OCI-LY3 (cell line): ENCODE results near the gene PGAP3.
A peak's percentile ranks its signal among the peaks of the same experiment; 100 is the strongest.

Source experiments
- H2AFZ ChIP-seq: fragments of 200-600, 300-600 bp; shearing (Covaris generic); 2 replicates; pipeline ENCODE4 v1.6.0; 2014; ENCODE audit warnings: antibody characterized with exemption, low read depth, low read length
- H3K27ac ChIP-seq: fragments of 200-600, 300-600 bp; sonication (generic); 2 replicates; pipeline ENCODE4 v1.5.1; 2014; ENCODE audit warnings: mild to moderate bottlenecking, low read length, moderate library complexity, mixed read lengths
- H3K27me3 ChIP-seq: fragments of 200-600, 300-600 bp; sonication (generic); 2 replicates; pipeline ENCODE4 v1.6.1; 2014; ENCODE audit warnings: low read depth, low read length, mixed read lengths
- H3K36me3 ChIP-seq: fragments of 200-600, 300-600 bp; sonication (generic); replicated peaks from 2 replicates; pipeline ENCODE3; 2014; ENCODE audit warnings: low read depth, low read length, mixed read lengths
- H3K4me1 ChIP-seq: fragments of 300-600, 200-600 bp; sonication (generic); 2 replicates; pipeline ENCODE4 v1.6.1; 2014; ENCODE audit warnings: low read length, mixed read lengths
- H3K4me2 ChIP-seq: fragments of 200-600, 300-600 bp; sonication (generic); 2 replicates; pipeline ENCODE4 v1.6.1; 2014; ENCODE audit warnings: low read length, mixed read lengths
- H3K4me3 ChIP-seq: fragments of 300-600, 200-600 bp; sonication (generic); 2 replicates; pipeline ENCODE4 v1.5.1; 2014; ENCODE audit warnings: antibody characterized with exemption, mild to moderate bottlenecking, low read length, moderate library complexity
- H3K79me2 ChIP-seq: fragments of 300-600, 200-600 bp; shearing (Covaris generic); 2 replicates; pipeline ENCODE4 v1.6.1; 2014; ENCODE audit warnings: mild to moderate bottlenecking, low read length, mixed read lengths
- H3K9ac ChIP-seq: fragments of 300-600, 200-600 bp; shearing (Covaris generic); 2 replicates; pipeline ENCODE4 v1.6.0; 2014; ENCODE audit warnings: mild to moderate bottlenecking, low read length, moderate library complexity
- H3K9me3 ChIP-seq: fragments of 200-600, 300-600 bp; shearing (Covaris generic); 2 replicates; pipeline ENCODE4 v1.6.1; 2014; ENCODE audit warnings: low read length, mixed read lengths; ENCODE audit not compliant: insufficient read depth
- H4K20me1 ChIP-seq: fragments of 200-600, 300-600 bp; sonication (generic); 2 replicates; pipeline ENCODE4 v1.6.1; 2016; ENCODE audit warnings: low read length, mixed read lengths; ENCODE audit not compliant: insufficient read depth
- EZH2phosphoT487 ChIP-seq: fragments of 200-600 bp; shearing (Covaris generic); IDR thresholded peaks from 2 replicates; pipeline ENCODE4 v1.6.1; 2018; ENCODE audit warnings: antibody characterized with exemption, mixed run types, low read depth
- TF ChIP-seq, protein P1 (sequence below): fragments of 200-600, 300-600 bp; sonication (generic); IDR thresholded peaks from 2 replicates; pipeline ENCODE4 v1.5.1; 2014; ENCODE audit warnings: antibody characterized with exemption, low read length, low read depth

The PGAP3 gene

GRCh38 chr17:39623356-39623950 lies 64.4 kb downstream of the PGAP3 start:
- Histone ChIP-seq H3K36me3 (no peaks in the 10 kb centered on the region), H3K9ac (peak overlapping the region; percentile 62), H3K27ac (peak overlapping the region; percentile 88), H3K79me2 (no peaks in the 10 kb centered on the region), H2AFZ (peak overlapping the region; percentile 40; the same call in 1 of the 2 replicates), H3K4me2 (peak overlapping the region; percentile 82), H3K27me3 (no peaks in the 10 kb centered on the region), H3K4me3 (peak overlapping the region; percentile 72), H3K4me1 (peaks cover 24% of the 10 kb centered on the region), H4K20me1 (no peaks in the 10 kb centered on the region), H3K9me3 (no peaks in the 10 kb centered on the region)
- TF ChIP-seq, protein P1, sequence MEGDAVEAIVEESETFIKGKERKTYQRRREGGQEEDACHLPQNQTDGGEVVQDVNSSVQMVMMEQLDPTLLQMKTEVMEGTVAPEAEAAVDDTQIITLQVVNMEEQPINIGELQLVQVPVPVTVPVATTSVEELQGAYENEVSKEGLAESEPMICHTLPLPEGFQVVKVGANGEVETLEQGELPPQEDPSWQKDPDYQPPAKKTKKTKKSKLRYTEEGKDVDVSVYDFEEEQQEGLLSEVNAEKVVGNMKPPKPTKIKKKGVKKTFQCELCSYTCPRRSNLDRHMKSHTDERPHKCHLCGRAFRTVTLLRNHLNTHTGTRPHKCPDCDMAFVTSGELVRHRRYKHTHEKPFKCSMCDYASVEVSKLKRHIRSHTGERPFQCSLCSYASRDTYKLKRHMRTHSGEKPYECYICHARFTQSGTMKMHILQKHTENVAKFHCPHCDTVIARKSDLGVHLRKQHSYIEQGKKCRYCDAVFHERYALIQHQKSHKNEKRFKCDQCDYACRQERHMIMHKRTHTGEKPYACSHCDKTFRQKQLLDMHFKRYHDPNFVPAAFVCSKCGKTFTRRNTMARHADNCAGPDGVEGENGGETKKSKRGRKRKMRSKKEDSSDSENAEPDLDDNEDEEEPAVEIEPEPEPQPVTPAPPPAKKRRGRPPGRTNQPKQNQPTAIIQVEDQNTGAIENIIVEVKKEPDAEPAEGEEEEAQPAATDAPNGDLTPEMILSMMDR: peak; percentile 83
- no peak for TF ChIP-seq EZH2phosphoT487

GRCh38 chr17:39622380-39623006 lies 65.4 kb downstream of the PGAP3 start:
- Histone ChIP-seq H2AFZ (peak overlapping the region; percentile 74), H3K27me3 (no peaks in the 10 kb centered on the region), H3K4me2 (peak overlapping the region; percentile 82), H3K9me3 (no peaks in the 10 kb centered on the region), H3K36me3 (no peaks in the 10 kb centered on the region), H3K79me2 (no peaks in the 10 kb centered on the region), H3K4me3 (peak overlapping the region; percentile 72), H3K9ac (peak overlapping the region; percentile 62), H3K4me1 (peaks cover 26% of the 10 kb centered on the region), H4K20me1 (no peaks in the 10 kb centered on the region), H3K27ac (peak overlapping the region; percentile 88)
- TF ChIP-seq EZH2phosphoT487: no peak
- TF ChIP-seq, protein P1: no peak

DNA sequence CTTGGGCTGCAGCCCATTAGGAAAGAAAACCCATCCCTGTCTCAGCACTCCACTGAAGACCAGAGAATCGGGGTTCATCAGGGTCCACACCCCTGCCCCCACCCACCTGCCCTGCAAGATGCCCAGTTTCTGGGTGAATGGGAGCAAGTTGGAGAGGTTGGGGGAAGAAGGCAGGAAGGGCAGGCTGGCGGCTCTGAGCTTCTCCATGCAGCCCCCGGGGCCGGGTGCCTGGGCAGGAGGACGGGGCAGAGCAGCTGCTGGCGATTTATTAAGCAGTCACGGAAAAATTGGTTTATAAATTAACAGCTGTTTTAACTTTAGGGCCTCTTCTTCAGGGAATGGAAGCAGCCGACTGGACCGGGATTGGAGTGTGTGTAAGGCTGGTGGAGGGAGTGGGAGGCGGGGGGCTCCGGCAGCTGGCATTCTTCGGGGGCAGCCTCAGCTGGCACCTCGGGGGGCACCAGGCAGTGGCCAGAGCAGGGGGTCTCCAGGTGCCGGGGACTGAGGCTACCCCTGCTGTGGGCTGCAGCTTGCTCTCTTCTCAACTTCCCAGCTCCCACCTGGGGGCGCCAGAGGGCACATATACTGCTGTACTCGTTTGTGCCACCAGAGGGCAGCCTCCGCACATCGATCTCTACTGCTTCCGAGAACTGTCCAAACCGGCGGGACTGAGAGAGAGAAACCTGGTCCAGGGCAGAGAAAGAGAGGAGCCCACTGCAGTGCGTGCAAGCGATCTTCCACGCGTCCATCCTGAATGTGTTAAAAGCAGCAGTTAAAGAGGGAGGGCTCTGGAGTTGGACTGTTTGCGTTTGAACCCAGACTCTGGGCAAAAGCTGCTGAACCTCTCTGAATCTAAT lies 66.1 kb downstream of the PGAP3 start:
- peak overlapping the region; percentile 62 for H3K9ac ChIP-seq
- H3K4me1 ChIP-seq: peaks cover 33% of the 10 kb centered on the region
- H3K4me3 ChIP-seq: peak overlapping the region; percentile 72
- peak overlapping the region; percentile 74 for H2AFZ ChIP-seq
- no peaks in the 10 kb centered on the region for H3K36me3 ChIP-seq
- H3K27me3 ChIP-seq: no peaks in the 10 kb centered on the region
- no peaks in the 10 kb centered on the region for H4K20me1 ChIP-seq
- H3K27ac ChIP-seq: peak overlapping the region; percentile 88
- peak overlapping the region; percentile 82 for H3K4me2 ChIP-seq
- H3K79me2 ChIP-seq: no peaks in the 10 kb centered on the region
- no peak for TF ChIP-seq EZH2phosphoT487
- TF ChIP-seq, protein P1: peak; percentile 100
- H3K9me3 ChIP-seq: no peaks in the 10 kb centered on the region
